GM21526 (cell line): ENCODE data around the gene USP53.
A peak's percentile ranks its signal among the peaks of the same experiment; 100 is the strongest.
"Not testable (repeated sequence)": the region's sequence is repeated elsewhere in the genome, so short reads cannot be mapped to it uniquely, and the experiment has no call there.

ENCODE experiments used
- ATAC-seq: cut with Tn5 transposase; IDR thresholded peaks from one replicate; pipeline ENCODE4 v1.9.1; 2021; ENCODE audit warnings: moderate library complexity; ENCODE audit not compliant: unreplicated experiment, low FRiP score

The USP53 gene

GRCh38 chr4:119310826-119311225 lies 98.3 kb downstream of the USP53 start:
- no peak for ATAC-seq

- ATAC-seq: no peak
These were observed 100.7 kb downstream of the USP53 start for GRCh38 chr4:119313237-119313636.

DNA sequence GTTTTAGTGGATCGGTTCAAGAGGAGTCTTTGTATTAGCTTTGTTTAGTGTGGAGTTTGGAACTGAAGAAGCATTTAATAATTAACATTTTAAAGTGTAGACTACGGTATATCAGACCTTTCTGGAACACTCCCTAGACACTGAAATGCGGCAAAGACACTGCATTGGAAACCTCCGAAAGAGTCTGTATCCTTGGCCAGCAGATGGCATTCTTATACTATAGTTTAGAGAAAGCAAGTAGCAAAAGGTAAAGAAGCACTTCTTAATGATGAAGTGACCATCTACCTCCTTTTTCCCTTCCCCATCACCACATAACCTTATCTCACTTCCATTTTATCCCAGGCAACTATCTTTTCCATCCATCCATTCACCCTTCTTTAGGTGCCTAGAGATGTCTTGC lies 101.8 kb downstream of the USP53 start:
- ATAC-seq: peak; percentile 75

GRCh38 chr4:119315036-119315435 lies 102.5 kb downstream of the USP53 start:
- ATAC-seq: no peak

- ATAC-seq: no peak
These were observed 105.5 kb downstream of the USP53 start for GRCh38 chr4:119317990-119318389.

DNA sequence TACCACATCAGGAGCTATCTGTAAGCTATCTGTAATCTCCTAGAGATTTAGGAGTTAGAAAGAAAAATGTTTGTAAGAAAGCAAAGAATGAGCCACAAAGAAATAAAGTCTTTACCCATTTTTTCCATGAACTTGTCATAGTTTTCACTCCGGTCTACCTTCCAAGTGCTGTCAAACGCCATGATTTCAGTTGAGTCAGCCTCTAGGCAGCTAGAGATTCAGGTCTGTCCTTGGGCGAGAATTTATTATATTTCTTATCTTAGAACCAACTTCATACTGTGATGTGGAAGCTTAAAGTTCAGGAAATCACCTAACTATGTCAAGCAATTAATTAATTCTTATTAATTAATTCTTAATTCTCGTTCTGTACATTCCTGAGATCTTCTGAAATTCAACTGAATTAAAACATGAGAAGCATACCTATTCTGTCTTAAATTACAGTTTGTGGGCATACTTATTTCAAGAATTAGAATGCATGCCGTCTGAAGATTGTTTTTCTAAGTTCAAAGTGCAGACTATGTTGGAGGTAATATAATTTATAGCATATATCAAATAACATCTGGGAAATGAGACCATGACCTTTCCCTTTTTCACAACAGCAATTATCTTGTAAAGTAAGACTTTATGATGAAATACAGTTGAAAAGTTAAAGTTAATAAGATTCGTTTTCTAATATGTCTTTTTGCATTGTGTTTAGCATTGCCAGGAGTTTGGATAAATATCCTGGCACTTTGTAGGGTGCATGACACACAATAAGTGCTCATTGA lies 109.6 kb downstream of the USP53 start, which contains the start of gene FABP2:
TSS of gene FABP2 (minus strand) at position 218 of the 767 bp plus-strand sequence. CDS start at position 182, 36 bp downstream.
- ATAC-seq: no peak

GRCh38 chr4:119328695-119329094 lies 116.2 kb downstream of the USP53 start:
- ATAC-seq: no peak

GRCh38 chr4:119329835-119330620 lies 117.5 kb downstream of the USP53 start:
- ATAC-seq: no peak

- not testable (repeated sequence) for ATAC-seq
These were observed 123.9 kb downstream of the USP53 start for GRCh38 chr4:119336332-119336979.

GRCh38 chr4:119337010-119337409 lies 124.5 kb downstream of the USP53 start:
- ATAC-seq: no peak

- ATAC-seq: not testable (repeated sequence)
These were observed 127.4 kb downstream of the USP53 start for GRCh38 chr4:119339895-119340294.

- not testable (repeated sequence) for ATAC-seq
These were observed 130.8 kb downstream of the USP53 start for GRCh38 chr4:119343293-119343692.
